ENCODE data around the gene SRSF4. TPM values are rescaled to one million over a fixed set of nuclear protein-coding genes. Genes with fewer than 3 reads are reported as not detected.

SRSF4 gene
- total and polyA plus RNA-seq, 11 donors = 40.4 to 54.6 (median 49.0) TPM

DNA sequence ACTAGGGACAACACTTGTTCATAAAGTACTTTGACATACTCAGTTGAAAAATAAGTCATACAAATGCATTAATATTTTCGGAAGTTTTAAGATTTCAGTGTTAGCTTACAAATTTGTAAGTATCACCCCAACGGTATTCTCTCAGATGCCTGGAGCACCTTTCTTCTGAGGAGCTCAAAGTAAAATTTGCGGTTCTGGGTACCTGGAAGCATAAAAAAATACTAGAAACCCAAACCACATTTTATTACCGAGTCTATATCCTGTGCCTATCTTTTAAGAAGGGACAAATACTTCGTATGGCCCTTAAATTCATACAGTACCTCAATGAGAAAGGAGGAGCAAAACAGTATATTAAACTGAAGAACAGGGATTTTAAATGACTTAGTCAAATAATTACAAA, 10.2 kb downstream of the SRSF4 start:
- DNase-seq (no peak), ATAC-seq (no peak)
- peaks cover 0 to 41% (median 17%) of the 10 kb centered on the region in 9 donors for H3K36me3 ChIP-seq
- no peaks in the 10 kb centered on the region for H3K9me3 ChIP-seq
- peaks cover 2 to 62% (median 45%) of the 10 kb centered on the region in 12 donors for H3K4me1 ChIP-seq
- 76 to 87% (median 84%) methylated on average over 5 of the region's 5 CpGs for WGBS, 4 donors
- intact Hi-C loops (cut with DNase I) = loop anchor here in 2 of 10 donors (5.0 to 10.0 kb wide), 2 partner anchors 34 to 47 kb away; partner anchors contain the start of gene TMEM200B (in 1 of the 2)
- H3K4me3 ChIP-seq = no peak overlapping the region
- H3K27ac ChIP-seq = peak overlapping the region in 1 of 12 donors; percentile 13
- H3K27me3 ChIP-seq = no peaks in the 10 kb centered on the region
- TF ChIP-seq, protein P1, sequence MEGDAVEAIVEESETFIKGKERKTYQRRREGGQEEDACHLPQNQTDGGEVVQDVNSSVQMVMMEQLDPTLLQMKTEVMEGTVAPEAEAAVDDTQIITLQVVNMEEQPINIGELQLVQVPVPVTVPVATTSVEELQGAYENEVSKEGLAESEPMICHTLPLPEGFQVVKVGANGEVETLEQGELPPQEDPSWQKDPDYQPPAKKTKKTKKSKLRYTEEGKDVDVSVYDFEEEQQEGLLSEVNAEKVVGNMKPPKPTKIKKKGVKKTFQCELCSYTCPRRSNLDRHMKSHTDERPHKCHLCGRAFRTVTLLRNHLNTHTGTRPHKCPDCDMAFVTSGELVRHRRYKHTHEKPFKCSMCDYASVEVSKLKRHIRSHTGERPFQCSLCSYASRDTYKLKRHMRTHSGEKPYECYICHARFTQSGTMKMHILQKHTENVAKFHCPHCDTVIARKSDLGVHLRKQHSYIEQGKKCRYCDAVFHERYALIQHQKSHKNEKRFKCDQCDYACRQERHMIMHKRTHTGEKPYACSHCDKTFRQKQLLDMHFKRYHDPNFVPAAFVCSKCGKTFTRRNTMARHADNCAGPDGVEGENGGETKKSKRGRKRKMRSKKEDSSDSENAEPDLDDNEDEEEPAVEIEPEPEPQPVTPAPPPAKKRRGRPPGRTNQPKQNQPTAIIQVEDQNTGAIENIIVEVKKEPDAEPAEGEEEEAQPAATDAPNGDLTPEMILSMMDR (IDR thresholded peaks at IDR 0.05) = no peak
- no peak for TF ChIP-seq POLR2A (IDR thresholded peaks at IDR 0.05)

DNA sequence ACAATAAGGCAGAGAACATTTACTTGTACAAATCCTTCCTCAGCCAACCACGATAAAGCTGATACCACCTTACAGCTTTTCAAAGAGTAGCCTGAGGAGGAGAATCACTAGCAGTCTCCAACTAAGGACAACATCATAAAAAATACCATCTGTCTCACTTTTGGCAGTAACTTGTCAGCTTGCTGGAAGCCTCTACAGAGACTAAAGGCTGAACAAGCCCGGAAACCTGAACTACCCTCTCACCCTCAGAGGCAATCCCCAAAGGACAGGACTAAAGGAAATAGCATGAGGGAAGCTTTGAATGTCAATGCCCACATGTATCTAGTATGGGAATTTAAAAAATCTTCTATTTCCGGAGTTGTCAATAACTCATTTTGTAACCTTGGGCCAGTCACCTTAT, 10.6 kb downstream of the SRSF4 start:
- no peak overlapping the region for H3K4me3 ChIP-seq
- ATAC-seq (peak in 2 of 4 donors; percentile 22), DNase-seq (no peak)
- peaks cover 2 to 62% (median 43%) of the 10 kb centered on the region in 12 donors for H3K4me1 ChIP-seq
- intact Hi-C loops (cut with DNase I) = loop anchor here in 2 of 10 donors (5.0 to 10.0 kb wide), 2 partner anchors 34 to 46 kb away; partner anchors contain the start of gene TMEM200B (in 1 of the 2)
- TF ChIP-seq, protein P1 (IDR thresholded peaks at IDR 0.05) = no peak
- no peak for TF ChIP-seq POLR2A (IDR thresholded peaks at IDR 0.05)
- H3K27ac ChIP-seq = peak overlapping the region in 1 of 12 donors; percentile 13
- no peaks in the 10 kb centered on the region for H3K9me3 ChIP-seq
- WGBS, 4 donors = 19 to 34% (median 29%) methylated on average over 3 of the region's 3 CpGs
- peaks cover 0 to 45% (median 22%) of the 10 kb centered on the region in 9 donors for H3K36me3 ChIP-seq
- H3K27me3 ChIP-seq = no peaks in the 10 kb centered on the region

DNA sequence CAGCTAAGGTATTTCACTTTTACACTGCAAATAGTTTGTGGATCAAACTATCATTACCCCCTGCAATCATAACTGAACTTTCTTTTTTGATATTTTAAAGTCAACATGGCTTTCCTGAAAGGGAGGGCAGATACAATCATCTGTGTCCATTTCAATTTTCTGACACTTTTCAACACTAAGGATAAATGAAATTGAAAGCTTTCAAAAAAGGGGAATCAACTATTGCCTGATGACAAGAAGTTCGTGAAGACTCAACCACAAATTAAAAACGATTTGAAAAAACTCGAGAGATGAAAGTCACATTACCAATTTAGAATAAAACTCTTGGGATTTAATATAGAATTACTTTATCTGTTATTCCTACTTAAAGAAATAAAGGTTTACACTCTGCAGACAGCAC, 11.7 kb downstream of the SRSF4 start:
- intact Hi-C loops (cut with DNase I) = loop anchor here in 2 of 10 donors (5.0 to 10.0 kb wide), 2 partner anchors 33 to 45 kb away; partner anchors contain the start of gene TMEM200B (in 1 of the 2)
- Histone ChIP-seq H3K4me3 (no peak overlapping the region), H3K4me1 (peaks cover 2 to 67% (median 40%) of the 10 kb centered on the region in 12 donors), H3K36me3 (peaks cover 0 to 56% (median 31%) of the 10 kb centered on the region in 9 donors), H3K9me3 (no peaks in the 10 kb centered on the region), H3K27ac (peak overlapping the region in 1 of 12 donors; percentile 43), H3K27me3 (no peaks in the 10 kb centered on the region)
- no peak for TF ChIP-seq POLR2A (IDR thresholded peaks at IDR 0.05)
- TF ChIP-seq, protein P1 (IDR thresholded peaks at IDR 0.05) = no peak
- DNase-seq (no peak), ATAC-seq (no peak)
- WGBS, 4 donors = 68 to 73% (median 71%) methylated on average over 3 of the region's 3 CpGs

DNA sequence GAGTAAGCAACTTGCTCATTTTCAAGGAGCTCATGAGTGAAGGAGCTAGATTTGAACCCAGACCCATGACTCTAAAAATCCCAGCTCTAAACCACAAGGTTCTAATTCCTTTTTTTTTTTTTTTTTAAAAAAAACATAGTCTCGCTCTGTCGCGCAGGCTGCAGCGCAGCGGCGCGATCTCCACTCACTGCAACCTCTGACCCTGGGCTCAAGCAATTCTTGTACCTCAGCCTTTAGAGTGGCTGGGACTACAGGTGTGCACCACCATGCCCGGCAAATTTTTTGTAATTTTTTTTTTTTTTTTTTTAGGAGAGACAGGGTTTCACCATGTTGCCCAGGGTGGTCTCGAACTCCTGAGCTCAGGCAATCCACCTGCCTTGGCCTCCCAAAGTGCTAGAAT, 13.8 kb downstream of the SRSF4 start:
- intact Hi-C loops (cut with DNase I) = no loop called here
- WGBS, 4 donors = 97 to 99% (median 98%) methylated on average over 9 of the region's 9 CpGs
- no peak overlapping the region for H3K4me3 ChIP-seq
- H3K27ac ChIP-seq = no peak overlapping the region
- DNase-seq (no peak), ATAC-seq (no peak)
- no peaks in the 10 kb centered on the region for H3K9me3 ChIP-seq
- H3K27me3 ChIP-seq = no peaks in the 10 kb centered on the region
- H3K36me3 ChIP-seq = peaks cover 0 to 77% (median 48%) of the 10 kb centered on the region in 9 donors
- peaks cover 2 to 77% (median 42%) of the 10 kb centered on the region in 12 donors for H3K4me1 ChIP-seq
- TF ChIP-seq, protein P1 (IDR thresholded peaks at IDR 0.05) = no peak
- TF ChIP-seq POLR2A (IDR thresholded peaks at IDR 0.05) = no peak
